Measurements from ENCODE around the gene SLCO2B1.

DNA sequence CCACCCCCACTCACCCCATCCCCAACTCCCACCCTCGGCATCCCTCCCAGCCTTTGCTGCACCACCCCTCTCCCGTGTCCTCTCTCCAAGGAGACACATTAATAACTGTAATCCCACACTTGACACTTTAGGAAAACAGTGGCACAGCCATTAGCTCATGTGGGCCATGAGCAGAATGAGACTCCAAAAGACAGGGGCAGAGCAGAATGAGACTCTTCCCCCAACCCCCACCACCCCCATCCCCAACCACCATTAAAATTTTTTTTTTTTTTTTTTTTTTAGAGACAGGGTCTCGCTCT lies 6.2 kb upstream of the SLCO2B1 start:
- TF ChIP-seq ZFP30 (CRISPR knock-in tag; IDR thresholded peaks at IDR 0.05), result no peak
- no peak for TF ChIP-seq ZFP3 (CRISPR knock-in tag; IDR thresholded peaks at IDR 0.05)
- no peak for TF ChIP-seq PPARA (CRISPR knock-in tag; IDR thresholded peaks at IDR 0.05; ENCODE audit: borderline replicate concordance)
- TF ChIP-seq BACH2 (CRISPR knock-in tag; IDR thresholded peaks at IDR 0.05; ENCODE audit: borderline replicate concordance), result no peak
- TF ChIP-seq, protein P1, sequence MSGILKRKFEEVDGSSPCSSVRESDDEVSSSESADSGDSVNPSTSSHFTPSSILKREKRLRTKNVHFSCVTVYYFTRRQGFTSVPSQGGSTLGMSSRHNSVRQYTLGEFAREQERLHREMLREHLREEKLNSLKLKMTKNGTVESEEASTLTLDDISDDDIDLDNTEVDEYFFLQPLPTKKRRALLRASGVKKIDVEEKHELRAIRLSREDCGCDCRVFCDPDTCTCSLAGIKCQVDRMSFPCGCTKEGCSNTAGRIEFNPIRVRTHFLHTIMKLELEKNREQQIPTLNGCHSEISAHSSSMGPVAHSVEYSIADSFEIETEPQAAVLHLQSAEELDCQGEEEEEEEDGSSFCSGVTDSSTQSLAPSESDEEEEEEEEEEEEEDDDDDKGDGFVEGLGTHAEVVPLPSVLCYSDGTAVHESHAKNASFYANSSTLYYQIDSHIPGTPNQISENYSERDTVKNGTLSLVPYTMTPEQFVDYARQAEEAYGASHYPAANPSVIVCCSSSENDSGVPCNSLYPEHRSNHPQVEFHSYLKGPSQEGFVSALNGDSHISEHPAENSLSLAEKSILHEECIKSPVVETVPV (CRISPR knock-in tag; IDR thresholded peaks at IDR 0.05), result no peak
- TF ChIP-seq, protein P2, sequence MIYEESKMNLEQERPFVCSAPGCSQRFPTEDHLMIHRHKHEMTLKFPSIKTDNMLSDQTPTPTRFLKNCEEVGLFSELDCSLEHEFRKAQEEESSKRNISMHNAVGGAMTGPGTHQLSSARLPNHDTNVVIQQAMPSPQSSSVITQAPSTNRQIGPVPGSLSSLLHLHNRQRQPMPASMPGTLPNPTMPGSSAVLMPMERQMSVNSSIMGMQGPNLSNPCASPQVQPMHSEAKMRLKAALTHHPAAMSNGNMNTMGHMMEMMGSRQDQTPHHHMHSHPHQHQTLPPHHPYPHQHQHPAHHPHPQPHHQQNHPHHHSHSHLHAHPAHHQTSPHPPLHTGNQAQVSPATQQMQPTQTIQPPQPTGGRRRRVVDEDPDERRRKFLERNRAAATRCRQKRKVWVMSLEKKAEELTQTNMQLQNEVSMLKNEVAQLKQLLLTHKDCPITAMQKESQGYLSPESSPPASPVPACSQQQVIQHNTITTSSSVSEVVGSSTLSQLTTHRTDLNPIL (CRISPR knock-in tag; IDR thresholded peaks at IDR 0.05; ENCODE audit: low read depth), result no peak
- TF ChIP-seq, protein P3, sequence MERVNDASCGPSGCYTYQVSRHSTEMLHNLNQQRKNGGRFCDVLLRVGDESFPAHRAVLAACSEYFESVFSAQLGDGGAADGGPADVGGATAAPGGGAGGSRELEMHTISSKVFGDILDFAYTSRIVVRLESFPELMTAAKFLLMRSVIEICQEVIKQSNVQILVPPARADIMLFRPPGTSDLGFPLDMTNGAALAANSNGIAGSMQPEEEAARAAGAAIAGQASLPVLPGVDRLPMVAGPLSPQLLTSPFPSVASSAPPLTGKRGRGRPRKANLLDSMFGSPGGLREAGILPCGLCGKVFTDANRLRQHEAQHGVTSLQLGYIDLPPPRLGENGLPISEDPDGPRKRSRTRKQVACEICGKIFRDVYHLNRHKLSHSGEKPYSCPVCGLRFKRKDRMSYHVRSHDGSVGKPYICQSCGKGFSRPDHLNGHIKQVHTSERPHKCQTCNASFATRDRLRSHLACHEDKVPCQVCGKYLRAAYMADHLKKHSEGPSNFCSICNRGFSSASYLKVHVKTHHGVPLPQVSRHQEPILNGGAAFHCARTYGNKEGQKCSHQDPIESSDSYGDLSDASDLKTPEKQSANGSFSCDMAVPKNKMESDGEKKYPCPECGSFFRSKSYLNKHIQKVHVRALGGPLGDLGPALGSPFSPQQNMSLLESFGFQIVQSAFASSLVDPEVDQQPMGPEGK (CRISPR knock-in tag; IDR thresholded peaks at IDR 0.05; ENCODE audit: borderline replicate concordance), result no peak
- no peak for TF ChIP-seq SNAI2 (CRISPR knock-in tag; IDR thresholded peaks at IDR 0.05)

All from SK-N-SH treated with all-trans-retinoic acid at 6 μM for 48 hours (cell line).